Esophagus muscularis mucosa (tissue), 4 donors: ENCODE data around the gene ASIP. TPM values are rescaled to one million over a fixed set of nuclear protein-coding genes. Genes with fewer than 3 reads are reported as not detected.

Experiments
- DNase-seq: peaks from one replicate; pipeline ENCODE4 v3.0.0-alpha.2; 2017; ENCODE audit errors: extremely low spot score
- H3K27ac ChIP-seq, 4 donors: fragments of 200-600 bp; sonication (generic); replicated peaks in 1 of 4; 1 replicate in 3 of 4; 2 replicates in 1 of 4; pipeline ENCODE4 v1.5.1; 2016 to 2019; ENCODE audit warnings: mild to moderate bottlenecking in 1 of 4
- H3K27me3 ChIP-seq, 4 donors: fragments of 200-600 bp; sonication (generic); one replicate each; pipeline versions ENCODE4 v1.5.1 to v1.6.0; 2016 to 2019
- H3K36me3 ChIP-seq, 4 donors: fragments of 200-600 bp; sonication (generic); one replicate each; pipeline ENCODE4 v1.5.1; 2016 to 2019
- H3K4me1 ChIP-seq, 4 donors: fragments of 200-600 bp; sonication (generic); one replicate each; pipeline ENCODE4 v1.5.1; 2016 to 2019
- H3K4me3 ChIP-seq, 4 donors: fragments of 200-600 bp; sonication (generic); 1 replicate in 2 of 4; 2 replicates in 2 of 4; pipeline ENCODE4 v1.5.1; 2016 to 2019; ENCODE audit warnings: mild to moderate bottlenecking in 4 of 4, moderate library complexity in 1 of 4
- H3K9me3 ChIP-seq, 4 donors: fragments of 200-600 bp; sonication (generic); 1 replicate in 3 of 4; 2 replicates in 1 of 4; pipeline ENCODE4 v1.5.1; 2016 to 2019
- EP300 ChIP-seq: sonication (generic); formaldehyde crosslinking; IDR thresholded peaks from one replicate; pipeline ENCODE4 v1.6.1; 2017; ENCODE audit warnings: antibody characterized with exemption
- POLR2A ChIP-seq: fragments of 450-650 bp; IDR thresholded peaks from one replicate; pipeline ENCODE4 v1.6.1; 2017; ENCODE audit warnings: antibody characterized with exemption, moderate library complexity, mild to moderate bottlenecking, low read depth
- POLR2AphosphoS5 ChIP-seq, 2 donors: sonication (generic); formaldehyde crosslinking; IDR thresholded peaks; one replicate each; pipeline ENCODE4 v1.6.1; 2017; ENCODE audit warnings: antibody characterized with exemption in 2 of 2
- WGBS: methylation state at CpG from one replicate; pipeline ENCODE4 v1.1.5; 2018; 5-methylcytosine and 5-hydroxymethylcytosine counted together
- intact Hi-C: fragments of 100-400 bp; cut with DNase I; formaldehyde crosslinking; loops from one replicate; pipeline ENCODE4 v1.15.1; 2023
- total RNA-seq, 4 donors: library from RNA; depleted of rRNA; stranded (reverse); fragments of >200 nt; gene quantifications; one replicate each; pipeline versions ENCODE4 v1.1.0 to v1.2.1, GENCODE V29; 2016
- TF ChIP-seq, protein P1 (sequence below), 3 experiments: fragments of 200-600 bp in 2 of 3; fragments of 450-650 bp in 1 of 3; sonication (generic) in 2 of 3; IDR thresholded peaks; one replicate each; pipeline ENCODE4 v1.5.1; 2017 to 2019; ENCODE audit warnings: antibody characterized with exemption in 3 of 3, mild to moderate bottlenecking in 2 of 3, moderate library complexity in 1 of 3

Gene ASIP, protein sequence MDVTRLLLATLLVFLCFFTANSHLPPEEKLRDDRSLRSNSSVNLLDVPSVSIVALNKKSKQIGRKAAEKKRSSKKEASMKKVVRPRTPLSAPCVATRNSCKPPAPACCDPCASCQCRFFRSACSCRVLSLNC
- total RNA-seq, result not detected

DNA sequence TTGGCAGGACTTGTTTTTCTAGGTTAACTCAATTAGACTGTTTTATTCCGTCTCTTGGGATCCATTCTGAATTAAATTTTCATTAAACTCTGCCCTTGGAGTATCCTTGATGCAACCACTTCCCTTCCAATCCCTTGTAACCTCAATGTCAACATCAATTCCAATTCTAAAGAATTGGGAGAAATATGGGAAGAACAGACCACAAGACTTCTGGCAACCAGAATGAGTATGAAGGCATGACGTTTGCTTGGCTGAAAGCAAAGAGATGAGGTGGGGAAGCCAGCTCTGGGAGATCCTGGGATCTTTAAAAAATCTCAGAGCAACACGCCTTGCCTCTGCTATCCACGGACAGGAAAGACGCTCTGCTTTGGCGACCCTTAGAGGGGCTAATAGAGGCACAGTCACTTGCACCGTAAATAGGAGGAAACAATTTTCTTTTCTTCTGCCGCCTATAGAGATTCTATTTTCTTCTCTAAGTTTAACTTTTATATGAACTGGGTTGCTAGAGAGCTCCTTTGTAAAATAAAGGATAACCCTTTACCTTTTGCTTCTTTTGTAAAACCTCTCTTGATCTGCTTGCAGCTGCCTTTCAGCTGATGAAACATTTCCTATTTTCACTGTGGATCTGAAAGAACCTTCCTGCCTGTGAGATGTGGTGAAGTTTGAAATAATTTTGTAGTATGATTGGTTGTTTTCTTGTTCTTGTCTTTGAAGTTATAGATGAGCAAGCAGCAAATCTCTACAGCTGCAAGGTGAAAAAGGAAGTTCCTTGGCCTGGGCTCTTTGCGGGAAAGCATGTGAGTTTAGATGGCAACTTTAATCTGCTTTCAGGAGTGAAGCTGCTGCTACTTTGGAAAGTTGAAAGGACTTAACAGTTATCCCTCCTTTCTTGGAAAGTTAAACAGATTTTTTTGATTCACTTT lies at the start of gene ASIP:
ASIP (plus strand) TSS at position 731 of the 923 bp plus-strand sequence. CDS start 18,952 bp downstream, outside the sequence.
- Histone ChIP-seq H3K4me1 (no peaks in the 10 kb centered on the region), H3K4me3 (no peak within 1 kb of the TSS), H3K9me3 (peaks cover 0 to 21% (median 14%) of the 10 kb centered on the region in 4 donors), H3K27ac (no peak within 1 kb of the TSS), H3K36me3 (no peaks in the 10 kb centered on the region), H3K27me3 (no peaks in the 10 kb centered on the region)
- DNase-seq, result no peak
- 76% methylated on average over 9 of the region's 9 CpGs for WGBS
- intact Hi-C loops, result no loop called here
- TF ChIP-seq POLR2A (no peak), EP300 (no peak), POLR2AphosphoS5 (IDR thresholded peaks at IDR 0.05) (no peak)
- TF ChIP-seq, protein P1, sequence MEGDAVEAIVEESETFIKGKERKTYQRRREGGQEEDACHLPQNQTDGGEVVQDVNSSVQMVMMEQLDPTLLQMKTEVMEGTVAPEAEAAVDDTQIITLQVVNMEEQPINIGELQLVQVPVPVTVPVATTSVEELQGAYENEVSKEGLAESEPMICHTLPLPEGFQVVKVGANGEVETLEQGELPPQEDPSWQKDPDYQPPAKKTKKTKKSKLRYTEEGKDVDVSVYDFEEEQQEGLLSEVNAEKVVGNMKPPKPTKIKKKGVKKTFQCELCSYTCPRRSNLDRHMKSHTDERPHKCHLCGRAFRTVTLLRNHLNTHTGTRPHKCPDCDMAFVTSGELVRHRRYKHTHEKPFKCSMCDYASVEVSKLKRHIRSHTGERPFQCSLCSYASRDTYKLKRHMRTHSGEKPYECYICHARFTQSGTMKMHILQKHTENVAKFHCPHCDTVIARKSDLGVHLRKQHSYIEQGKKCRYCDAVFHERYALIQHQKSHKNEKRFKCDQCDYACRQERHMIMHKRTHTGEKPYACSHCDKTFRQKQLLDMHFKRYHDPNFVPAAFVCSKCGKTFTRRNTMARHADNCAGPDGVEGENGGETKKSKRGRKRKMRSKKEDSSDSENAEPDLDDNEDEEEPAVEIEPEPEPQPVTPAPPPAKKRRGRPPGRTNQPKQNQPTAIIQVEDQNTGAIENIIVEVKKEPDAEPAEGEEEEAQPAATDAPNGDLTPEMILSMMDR (IDR thresholded peaks at IDR 0.05), result no peak

DNA sequence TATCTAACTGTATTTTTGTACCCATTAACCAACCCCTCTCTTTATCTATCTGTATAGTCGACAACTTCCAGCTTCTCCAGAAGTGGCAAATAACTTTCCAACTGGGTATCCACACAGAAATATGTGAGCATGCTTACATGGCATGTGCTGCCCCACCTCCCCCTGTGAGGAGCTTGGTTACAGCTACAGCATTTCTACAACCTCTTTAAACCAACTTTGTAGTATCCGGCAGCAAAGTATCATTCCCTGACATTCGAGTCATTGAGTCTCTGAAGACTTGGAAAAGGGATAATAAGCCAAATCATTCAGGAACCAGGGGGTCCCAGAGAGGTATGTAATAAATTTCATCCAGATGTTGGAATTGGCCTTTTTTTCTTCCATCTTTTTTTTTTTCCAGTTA lies 48.2 kb upstream of the ASIP start:
- intact Hi-C loops, result no loop called here
- Histone ChIP-seq H3K27me3 (peaks cover 0 to 4% (median 0%) of the 10 kb centered on the region in 4 donors), H3K9me3 (no peaks in the 10 kb centered on the region), H3K4me3 (no peak overlapping the region), H3K4me1 (peaks cover 0 to 6% (median 5%) of the 10 kb centered on the region in 4 donors), H3K27ac (no peak overlapping the region), H3K36me3 (no peaks in the 10 kb centered on the region)
- TF ChIP-seq EP300 (no peak), POLR2A (no peak), POLR2AphosphoS5 (IDR thresholded peaks at IDR 0.05) (no peak)
- TF ChIP-seq, protein P1 (IDR thresholded peaks at IDR 0.05), result no peak
- peak; percentile 3 for DNase-seq
- WGBS, result 83% methylated on average over 3 of the region's 3 CpGs

DNA sequence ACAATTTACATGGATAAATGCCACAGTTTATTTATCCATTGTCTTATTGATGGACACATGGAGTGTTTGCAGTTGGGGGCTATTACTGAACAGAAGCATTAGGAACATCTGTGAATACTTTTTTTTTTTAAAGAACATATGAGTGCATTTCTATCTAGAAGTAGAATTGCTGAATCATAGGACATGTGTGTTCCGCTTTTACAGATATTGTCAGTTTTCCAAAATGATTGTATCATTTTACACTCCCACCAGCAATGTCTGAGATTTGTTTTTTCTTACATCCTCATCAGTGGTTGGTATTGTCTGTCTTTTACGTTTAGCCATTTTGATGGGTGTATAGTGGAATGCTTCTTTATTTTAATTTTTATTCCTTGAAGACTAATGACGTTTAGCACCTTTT lies 42.0 kb upstream of the ASIP start:
- no peak overlapping the region for H3K27ac ChIP-seq
- 64% methylated on average over 3 of the region's 3 CpGs for WGBS
- no peak overlapping the region for H3K4me3 ChIP-seq
- TF ChIP-seq, protein P1 (IDR thresholded peaks at IDR 0.05), result no peak
- TF ChIP-seq POLR2AphosphoS5 (IDR thresholded peaks at IDR 0.05), result no peak
- TF ChIP-seq EP300, result no peak
- TF ChIP-seq POLR2A, result no peak
- intact Hi-C loops, result no loop called here
- no peaks in the 10 kb centered on the region for H3K36me3 ChIP-seq
- no peaks in the 10 kb centered on the region for H3K4me1 ChIP-seq
- peaks cover 0 to 4% (median 0%) of the 10 kb centered on the region in 4 donors for H3K27me3 ChIP-seq
- DNase-seq, result no peak
- H3K9me3 ChIP-seq, result no peaks in the 10 kb centered on the region

GRCh38 chr20:34200023-34200422 lies 41.2 kb upstream of the ASIP start:
- Histone ChIP-seq H3K9me3 (no peaks in the 10 kb centered on the region), H3K4me1 (no peaks in the 10 kb centered on the region), H3K27ac (no peak overlapping the region), H3K36me3 (no peaks in the 10 kb centered on the region), H3K27me3 (no peaks in the 10 kb centered on the region), H3K4me3 (no peak overlapping the region)
- intact Hi-C loops, result no loop called here
- no peak for DNase-seq
- 68% methylated on average over 2 of the region's 2 CpGs for WGBS
- TF ChIP-seq POLR2AphosphoS5 (IDR thresholded peaks at IDR 0.05) (no peak), POLR2A (no peak), EP300 (no peak)
- TF ChIP-seq, protein P1 (IDR thresholded peaks at IDR 0.05), result no peak
